Measurements from ENCODE around the gene MRPL14.
"Not testable (repeated sequence)": the region's sequence is repeated elsewhere in the genome, so short reads cannot be mapped to it uniquely, and the experiment has no call there.

Gene MRPL14

DNA sequence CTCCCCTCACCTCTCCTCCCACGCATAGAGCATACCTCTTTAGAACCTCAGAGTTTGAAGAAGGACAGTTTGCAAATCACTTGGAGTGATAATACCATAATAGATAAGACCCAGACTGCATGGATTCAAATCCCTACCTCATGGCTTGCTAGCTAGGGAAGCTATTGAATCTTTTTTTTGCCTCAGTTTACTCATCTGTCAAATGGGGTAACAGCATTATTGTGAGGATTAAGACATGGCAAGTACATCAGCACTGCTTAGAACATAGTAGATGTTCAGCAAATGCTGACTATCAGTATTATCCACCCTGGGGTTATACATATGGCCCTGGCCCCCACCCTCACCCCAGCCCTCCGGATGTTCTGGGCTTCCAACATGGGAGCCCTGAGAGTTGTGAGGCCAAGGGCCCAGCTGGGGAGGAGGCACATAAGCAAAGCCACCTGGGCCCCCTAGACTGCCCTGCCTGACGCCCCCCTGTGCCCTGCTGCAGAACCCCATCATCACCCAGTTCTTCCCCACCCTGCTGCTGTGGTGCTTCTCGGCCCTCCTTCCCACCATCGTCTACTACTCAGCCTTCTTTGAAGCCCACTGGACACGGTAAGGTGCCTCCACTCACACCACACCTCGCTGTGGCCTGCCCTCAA, 22.2 kb upstream of the MRPL14 start:
- no peak for DNase-seq

DNA sequence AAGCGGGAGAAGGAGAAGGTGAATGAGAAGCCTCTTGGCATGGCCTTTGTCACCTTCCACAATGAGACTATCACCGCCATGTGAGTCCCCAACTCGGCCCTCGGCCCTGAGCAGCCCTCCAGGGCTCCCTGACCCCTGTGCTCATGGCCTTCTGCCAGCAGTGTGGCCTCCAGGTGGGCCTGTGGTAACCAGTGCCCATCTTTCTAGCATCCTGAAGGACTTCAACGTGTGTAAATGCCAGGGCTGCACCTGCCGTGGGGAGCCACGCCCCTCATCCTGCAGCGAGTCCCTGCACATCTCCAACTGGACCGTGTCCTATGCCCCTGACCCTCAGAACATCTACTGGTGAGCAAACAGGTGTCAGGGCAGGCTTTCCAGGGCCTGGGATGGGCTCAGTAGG, 21.1 kb upstream of the MRPL14 start:
- DNase-seq, result no peak

DNA sequence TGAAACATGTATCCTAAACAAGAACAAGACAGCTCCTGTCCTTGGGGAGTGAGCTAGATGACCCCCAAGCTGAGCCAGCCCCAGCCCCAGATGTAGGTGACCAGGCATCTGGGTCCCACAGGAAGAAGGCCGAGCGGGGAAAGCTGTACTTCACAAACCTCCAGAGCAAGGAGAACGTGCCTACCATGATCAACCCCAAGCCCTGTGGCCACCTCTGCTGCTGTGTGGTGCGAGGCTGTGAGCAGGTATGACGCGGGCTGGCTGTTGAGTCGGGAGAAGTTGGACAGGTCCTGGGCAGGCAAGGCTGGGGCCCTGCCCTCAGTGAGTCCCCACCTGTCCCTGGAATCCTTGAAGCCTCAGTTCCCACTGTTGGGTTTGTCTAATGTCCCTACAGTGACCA, 20.0 kb upstream of the MRPL14 start:
- DNase-seq, result no peak

DNA sequence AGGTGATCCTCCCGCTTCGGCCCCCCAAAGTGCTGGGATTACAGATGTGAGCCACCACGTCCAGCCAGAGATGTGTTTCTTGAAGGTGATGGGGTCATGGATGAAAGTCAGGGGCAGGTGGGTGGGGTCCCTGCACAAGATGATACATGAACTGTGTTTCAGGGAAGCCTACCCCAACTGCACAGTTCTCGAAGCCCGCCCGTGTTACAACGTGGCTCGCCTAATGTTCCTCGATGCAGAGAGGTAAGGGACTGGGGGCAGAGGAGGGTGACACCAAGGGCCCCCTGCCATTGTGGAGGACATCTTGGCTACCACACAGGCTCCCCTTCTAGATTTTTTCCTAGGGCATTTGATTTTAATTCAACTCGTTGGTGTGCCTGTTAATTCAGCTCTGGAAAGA, 19.4 kb upstream of the MRPL14 start:
- DNase-seq, result no peak

DNA sequence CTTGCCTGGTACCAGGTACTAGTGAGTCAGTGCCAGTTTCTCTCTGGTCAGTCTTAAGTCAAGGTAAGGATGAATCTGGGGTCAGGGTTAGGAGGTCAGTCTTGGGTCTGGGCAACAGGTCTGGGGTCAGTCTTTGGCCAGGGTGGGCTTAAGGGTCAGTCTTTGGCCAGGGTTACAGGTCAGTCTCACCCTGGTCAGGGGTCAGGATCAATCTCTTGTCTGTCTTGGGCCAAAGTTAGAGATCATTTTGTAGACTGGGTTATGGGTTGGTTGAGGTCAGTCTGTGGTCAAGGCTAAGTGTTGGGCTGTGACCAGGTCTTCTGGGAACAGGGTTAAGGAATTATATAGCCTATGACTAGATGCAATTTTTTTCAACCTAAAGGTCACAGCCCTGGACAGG, 18.6 kb upstream of the MRPL14 start:
- no peak for DNase-seq

DNA sequence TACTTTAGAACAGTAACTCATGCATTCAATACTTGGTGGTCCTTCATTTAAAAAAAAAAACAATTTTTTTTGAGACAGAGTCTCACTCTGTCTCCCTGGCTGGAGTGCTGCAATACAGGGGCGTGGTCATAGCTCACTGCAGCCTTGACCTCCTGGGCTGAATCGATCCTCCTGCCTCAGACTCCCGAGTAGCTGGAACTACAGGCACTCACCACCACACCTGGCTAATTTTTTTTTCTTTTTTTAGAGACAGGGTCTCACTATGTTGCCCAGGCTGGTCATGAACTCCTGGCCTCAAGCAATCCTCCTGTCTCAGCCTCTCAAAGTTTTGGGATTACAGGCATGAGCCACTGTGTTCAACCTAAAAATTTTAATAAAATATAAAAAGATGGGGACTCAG, 17.3 kb upstream of the MRPL14 start:
- DNase-seq, result not testable (repeated sequence)

DNA sequence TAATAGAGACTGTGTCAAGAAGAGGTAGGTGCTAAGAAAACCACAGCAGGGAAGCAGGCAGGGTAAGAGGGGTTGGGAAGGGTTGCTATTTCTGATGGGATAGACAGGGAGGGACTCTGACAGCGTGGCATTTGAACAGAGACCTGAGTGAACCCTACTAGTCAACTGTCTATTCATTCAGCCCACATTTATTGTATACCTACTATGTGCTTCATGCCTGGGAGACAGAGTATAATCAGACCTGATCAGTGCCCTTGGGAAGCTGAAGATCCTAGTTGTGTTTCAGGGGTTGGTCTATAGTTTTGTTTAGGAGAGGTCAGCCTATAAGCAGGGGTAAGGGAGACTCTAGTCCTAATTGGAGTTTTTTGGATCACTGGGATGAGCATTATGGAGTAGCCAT, 16.5 kb upstream of the MRPL14 start:
- no peak for DNase-seq

DNA sequence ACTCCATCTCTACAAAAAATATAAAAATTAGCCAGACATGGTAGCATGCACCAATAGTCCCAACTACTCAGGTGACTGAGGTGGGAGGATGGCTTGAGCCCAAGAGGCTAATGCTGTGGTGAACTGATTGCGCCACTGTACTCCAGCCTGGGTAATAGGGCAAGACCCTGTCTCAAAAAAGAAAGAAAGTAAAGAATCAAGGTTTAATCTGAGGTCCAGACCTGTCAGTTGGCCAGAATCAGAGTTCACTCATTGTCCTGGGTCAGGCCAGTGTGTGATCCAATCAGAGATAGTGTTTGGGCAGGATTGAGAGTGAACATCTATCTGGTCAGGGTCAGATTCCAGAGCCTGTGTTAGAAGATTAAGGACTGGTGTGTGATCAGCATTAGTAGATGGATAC, 15.6 kb upstream of the MRPL14 start:
- no peak for DNase-seq

DNA sequence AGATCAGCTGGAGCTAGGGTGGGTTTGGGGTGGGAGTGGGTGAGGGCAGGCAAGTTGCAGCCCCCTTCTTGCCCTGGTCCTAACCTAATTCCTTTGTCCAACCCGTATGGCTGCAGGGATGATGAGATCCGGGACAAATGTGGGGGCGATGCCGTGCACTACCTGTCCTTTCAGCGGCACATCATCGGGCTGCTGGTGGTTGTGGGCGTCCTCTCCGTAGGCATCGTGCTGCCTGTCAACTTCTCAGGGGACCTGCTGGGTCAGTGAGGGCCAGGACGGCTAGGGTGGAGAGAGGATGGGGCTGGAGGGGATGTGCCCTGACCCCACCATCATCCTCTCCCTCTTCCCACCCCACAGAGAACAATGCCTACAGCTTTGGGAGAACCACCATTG, 12.1 kb upstream of the MRPL14 start:
- no peak for DNase-seq

DNA sequence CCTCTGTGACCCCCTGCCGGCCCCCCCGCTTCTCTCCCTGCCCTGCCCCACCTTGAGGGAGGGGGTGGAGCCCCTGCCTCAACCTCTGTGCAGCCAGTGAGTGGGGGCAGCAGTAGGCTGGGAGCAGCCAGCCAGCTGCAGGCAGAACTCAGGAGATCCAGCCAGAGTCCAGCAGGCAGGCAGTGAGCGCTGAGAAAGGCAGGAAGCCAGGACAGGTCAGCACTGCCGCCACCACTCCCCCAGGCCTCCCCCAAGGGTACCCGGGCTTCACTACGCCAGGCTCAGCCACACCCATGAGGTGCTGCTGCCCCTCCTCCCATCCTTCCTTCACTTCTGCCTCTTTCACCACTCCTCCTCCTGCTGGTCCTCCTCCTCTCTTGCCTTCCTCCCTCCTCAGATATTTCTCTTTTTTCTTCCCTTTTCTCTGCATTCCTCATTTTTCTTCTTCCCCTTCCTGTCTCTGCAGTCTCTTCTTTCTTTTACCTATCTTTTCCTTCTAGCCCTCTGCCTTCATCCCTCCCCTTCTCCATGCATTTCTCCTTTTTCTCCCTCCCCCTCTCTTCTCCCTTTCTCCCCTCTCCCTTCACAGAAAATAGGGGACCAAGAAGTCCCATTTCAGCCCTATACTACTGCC, 11.6 kb upstream of the MRPL14 start:
- no peak for DNase-seq

DNA sequence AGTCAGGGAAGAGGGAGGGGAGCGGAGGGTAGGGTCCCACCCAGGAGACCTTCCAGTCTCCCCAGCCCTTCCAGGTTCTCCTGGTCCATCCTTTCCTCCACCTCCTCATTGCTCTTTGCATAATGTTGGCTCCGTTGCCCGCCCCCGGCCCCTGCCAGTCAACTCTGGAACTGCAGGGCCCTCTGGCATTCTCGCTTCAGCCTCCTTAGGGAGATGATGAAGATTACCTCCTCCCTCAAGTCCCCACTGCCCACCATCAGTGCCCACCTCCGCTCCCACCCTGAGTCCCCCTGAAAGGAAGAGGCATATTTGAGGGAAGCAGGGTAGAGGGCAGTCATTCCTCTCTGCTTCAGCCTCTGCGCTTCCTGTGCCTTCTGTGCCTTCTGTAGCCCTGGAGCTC, 8.6 kb upstream of the MRPL14 start:
- no peak for DNase-seq

DNA sequence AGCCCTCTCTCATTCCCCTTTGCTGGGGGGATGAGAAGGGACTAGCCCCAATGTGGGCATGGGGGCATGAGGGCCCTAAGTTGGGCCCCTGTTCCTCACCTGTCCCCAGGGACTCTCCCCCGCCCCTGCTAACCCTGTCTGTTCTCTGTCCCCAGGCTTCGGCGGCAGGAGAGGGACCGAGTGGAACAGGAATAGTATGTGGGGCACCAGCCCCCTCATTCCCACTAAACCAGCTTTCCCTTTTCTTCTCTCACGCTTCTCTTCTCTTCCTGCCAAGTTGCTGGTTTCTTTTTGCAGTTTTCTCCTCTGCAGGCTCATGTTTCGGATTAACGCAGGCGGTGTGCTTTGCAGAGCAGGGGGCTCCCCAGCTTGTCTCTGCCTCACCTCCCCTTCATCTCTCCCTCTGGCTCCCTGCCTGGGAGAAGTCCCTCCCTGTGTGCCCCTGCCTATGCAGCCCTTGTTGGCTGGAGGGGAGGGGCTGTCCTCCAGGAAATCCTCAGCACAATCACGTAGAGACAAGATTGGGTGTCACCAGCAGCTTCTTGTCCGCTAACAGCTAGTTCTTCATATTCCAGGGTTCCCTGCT, 8.0 kb upstream of the MRPL14 start:
- DNase-seq, result no peak

DNA sequence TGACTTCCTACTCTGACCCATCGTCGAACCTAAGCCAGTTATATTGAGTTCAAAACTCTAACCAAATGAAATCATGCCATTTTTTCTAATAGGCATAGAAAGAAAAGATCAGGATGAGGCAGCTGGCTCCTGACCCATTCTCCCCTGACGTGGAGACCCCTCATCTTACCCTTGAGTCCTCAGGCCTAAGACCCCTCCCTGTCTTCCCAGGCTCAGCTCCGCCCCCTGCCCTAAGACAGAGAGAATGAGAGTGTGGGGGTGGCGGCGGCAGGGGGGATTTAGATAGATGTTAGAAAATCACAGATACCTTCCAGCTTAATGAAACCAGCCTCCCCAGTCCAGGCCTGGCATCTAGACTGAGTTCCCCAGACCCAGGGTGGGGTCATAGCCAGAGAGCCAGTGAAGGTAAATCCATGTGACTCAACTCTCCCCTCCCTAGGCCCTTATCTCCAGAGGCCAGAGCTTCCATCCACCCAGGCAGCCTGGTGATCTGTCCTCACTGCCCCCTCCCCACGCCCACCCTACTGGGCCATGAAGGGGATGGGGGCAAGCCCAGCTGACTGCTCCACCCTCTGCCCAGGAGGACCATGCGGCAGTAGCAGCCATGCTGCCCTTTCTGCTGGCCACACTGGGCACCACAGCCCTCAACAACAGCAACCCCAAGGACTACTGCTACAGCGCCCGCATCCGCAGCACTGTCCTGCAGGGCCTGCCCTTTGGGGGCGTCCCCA, 6.9 kb upstream of the MRPL14 start:
- no peak for DNase-seq

DNA sequence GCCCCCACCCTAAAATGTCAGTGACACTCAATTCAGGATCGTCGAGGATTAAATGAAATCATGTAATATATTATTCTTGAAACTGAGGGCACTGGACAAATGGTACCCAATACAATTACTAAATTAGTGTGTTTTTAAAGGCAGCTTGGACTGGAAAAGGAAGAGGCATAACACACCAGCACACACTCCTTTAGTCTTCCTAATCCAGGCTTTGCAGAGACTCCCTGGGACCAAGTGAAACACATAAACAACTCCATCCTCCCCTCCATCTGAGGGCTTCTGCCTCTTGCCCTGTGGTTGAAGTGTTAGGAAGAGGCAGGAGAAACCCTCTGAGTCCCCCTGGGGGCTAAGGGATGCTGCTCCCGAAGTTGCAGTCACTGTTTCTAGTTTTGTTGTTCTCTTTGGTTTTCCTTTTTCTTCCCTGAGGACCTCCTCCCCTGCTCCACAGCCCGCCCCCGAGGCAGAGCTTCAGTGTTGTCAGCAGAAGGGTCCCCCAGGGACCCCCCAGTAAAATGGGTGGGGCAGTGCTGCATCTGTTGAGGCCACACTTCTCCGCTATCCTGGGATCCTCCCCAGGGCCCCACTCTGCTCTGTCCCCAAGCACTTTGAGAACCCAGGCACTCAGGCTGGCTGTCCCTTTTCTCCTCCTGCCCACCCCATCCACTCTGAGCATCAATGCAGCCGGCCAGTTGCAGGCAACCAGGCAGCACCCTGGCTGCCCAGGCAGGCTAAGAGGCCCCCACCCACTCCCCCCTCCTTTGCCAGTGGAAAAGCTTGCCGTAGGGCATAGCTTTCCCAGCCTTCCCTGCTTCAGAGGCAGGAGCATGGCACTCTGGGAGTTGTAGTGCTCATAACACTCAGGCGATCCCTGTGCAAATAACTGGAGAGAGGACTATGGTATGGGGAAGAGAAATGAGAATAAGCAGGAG, 6.0 kb upstream of the MRPL14 start:
- peak; percentile 26 for DNase-seq

DNA sequence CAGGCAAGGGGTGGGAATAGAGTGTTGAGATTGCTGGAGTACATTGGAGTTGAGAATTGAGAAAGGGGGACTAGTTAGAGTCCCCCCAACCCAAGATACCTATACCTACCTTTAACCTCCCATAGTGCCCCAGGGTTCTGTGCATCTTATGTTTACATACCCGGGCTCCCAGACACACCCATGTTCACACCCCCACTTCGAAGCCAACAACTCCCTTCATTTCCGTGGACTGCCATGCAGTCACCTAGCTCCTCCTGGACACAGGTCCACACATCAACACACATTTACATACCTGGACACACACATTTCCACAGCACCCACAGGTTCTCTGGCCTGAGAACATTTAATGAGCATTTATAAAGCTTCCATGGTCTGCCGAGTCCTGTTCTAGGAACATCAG, 5.2 kb upstream of the MRPL14 start:
- no peak for DNase-seq

DNA sequence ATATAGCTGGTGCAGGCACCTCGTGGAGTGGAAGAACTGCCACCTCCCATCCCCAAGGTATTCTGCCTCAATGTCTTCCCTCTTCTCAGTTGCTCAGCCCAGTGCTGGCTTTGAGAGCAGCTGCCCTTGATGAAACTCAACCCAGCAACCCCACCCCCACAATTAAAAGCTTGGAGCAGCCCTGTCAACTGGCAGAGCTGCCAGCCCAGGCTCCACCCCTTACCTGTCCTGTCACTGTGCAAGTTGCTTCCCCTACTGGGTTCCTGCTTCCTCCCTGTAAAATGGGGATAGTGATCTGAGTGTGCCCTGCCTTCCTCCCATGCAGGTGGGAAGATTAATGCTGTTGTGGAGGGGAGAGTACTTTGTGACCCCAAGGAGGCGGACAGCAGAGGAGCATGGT, 4.6 kb upstream of the MRPL14 start:
- DNase-seq, result no peak

DNA sequence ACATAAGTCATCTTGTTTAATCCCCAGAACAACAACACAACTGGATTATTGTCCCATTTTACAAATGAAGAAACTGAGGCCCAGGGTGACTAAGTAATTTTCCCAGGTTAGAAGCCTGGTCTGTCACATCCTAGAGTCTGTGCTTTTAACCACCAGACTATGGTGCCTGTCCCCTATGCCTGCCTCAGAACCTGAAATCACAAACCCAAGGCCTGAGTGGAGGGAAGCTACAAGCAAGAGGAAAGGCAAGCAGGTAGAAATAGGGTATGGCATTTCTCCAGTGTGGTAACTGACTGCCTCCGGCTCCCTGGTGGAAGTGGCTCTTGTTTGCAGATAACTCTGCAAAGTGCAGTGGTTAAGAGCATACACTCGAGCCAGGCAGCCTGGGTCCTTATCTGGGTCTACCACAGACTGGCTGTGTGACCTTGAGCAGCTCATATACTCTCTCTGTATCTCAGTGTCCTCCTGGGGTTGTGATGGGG, 2.6 kb upstream of the MRPL14 start:
- DNase-seq, result no peak

DNA sequence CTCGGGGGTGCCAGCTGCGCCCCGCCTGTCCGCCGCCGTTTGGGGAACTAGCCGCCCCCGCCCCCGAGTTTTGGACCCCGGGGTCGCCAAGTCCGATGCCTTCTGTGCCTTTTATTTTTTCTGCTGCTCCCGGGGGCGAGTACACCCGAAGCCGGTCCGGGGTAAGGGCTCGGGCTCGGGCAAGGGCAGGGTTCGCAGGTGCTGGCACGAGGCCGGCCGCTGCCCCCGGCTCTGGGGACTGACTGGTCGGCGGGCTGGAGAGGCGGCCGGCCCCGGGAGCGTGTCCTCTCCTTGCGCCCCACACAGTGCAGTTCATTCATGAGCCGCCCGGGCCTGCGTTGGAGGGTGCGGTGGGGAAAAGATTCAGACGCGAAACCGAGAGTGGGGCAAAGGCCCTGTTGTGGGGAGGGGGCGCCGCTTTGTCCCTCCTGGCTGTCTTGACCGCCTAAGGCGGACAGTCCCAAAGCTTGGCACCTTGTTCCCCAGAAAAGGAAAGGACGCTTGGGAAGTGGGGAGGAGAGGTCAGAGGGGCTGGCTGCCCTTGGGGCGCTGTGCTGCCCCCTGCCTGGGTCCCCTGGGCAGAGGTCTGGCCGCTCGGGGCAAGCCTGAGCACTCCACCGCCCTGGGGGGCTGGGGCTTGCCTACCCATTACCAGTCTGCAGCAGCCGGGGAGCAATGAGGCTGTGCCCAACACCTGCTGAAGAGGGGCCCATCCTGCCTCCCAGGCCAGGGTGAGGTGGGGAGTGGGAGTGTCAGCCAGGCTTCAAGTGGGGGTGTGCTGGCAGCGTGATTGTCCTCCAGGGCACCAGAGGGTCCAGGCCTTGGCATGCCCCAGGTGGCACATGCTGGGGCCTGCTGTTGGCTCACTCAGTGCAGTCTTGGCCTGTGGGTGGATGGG, 1.0 kb upstream of the MRPL14 start:
- no peak for DNase-seq

DNA sequence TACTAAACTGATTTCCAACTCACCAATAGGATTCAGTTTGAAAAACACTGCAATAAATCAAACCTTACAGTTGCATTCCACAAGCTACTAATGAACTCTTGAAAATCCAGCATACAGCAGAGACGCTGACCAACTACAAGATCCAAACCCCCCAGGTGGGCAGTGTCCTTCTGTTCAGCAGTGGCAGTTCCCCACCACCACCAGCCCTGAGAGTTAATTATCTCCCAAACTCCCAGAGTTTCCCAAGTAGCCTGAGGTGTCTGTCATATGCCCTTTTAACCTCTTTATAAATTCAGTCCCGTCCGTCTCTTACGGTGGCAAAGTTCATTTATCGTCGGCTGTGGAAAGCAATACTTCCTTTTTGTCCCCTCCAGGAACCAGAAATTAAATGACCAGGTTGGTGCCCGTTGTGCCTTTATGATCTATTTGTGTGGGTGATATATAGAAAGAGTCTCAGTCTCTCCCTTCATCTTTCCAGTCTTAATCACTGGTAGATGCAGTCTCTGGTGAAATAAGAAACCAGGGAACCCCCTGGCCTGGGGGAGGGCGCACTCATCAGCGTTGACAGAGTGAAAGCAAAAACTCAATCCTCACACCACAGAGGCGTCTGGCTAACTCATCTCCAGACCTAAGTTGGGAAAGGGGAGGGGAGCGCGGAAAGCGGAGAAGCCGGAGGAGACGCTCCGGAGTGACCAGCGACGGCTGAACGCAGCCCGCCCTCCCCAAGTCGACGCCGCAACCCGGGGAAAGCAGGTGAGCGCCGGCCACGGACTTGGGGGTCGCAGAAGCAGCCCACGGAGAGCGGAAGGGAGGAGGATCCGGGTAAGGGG, 717 bp downstream of the MRPL14 start:
- DNase-seq, result no peak

DNA sequence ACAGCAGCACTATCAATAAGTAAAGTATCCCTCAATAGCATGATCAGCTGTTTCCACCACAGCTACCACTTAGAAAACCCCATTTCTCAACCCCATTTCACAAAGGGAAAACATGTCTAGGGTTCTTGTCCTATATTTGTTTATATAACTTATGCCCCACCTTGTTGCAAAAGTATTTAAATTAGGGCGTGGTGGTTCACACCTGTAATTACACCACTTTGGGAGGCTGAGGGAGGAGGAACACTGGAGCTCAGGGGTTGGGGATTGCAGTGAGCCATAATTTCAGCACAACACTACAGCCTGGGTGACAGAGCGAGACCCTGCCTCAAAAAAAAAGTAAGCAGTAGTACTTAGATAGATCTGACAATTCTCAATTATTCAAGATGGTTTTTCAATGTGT, 3.7 kb downstream of the MRPL14 start:
- DNase-seq, result no peak

DNA sequence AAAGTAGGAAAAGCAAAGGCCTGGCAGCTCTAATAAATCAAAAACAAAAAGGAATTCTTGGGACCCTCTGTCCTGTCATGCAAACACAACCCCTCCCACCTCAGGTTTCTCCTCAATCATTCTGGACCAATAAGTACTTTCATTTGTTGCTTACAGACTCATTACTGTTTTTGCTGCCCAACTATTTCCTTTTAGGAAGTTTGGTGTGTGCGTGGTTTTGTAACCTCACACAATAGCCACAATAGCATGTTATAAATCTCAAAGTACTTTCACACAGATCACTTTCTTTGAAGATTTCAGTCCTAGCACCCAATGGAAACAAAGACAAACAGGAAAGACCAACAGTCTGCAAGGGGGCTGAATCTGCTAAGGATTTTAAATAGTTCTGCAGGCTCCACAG, 4.5 kb downstream of the MRPL14 start:
- no peak for DNase-seq

All from NCI-H1694 treated with DMSO at 0.1 percent for 48 hours (cell line).